Pulmonary artery endothelial cell (primary cell): ENCODE results near the gene CENPVL2. TPM values are rescaled to one million over a fixed set of nuclear protein-coding genes. Genes with fewer than 3 reads are reported as not detected.
"Not testable (repeated sequence)": the region's sequence is repeated elsewhere in the genome, so short reads cannot be mapped to it uniquely, and the experiment has no call there.

Experiments used
- DNase-seq: peaks from one replicate; pipeline ENCODE4 v3.0.0-alpha.2; 2011; ENCODE audit warnings: low read depth, low spot score
- total RNA-seq: library from RNA; depleted of rRNA; stranded (reverse); fragments of >200 nt; gene quantifications from 2 replicates; pipeline ENCODE4 v1.2.3, GENCODE V29; 2014

The CENPVL2 gene
- total RNA-seq: not detected in 2 replicates

GRCh38 chrX:51682720-51683062 lies at the start of gene CENPVL2:
Gene CENPVL2, minus strand, starts transcription at chrX:51682831. Its CDS starts 0 bp downstream, at chrX:51682831.
- DNase-seq: not testable (repeated sequence)

GRCh38 chrX:51728202-51728601 lies 45.6 kb upstream of the CENPVL2 start:
- DNase-seq: no peak

GRCh38 chrX:51712943-51713647 lies 30.5 kb upstream of the CENPVL2 start:
- DNase-seq: not testable (repeated sequence)

- DNase-seq: not testable (repeated sequence)
These were observed 27.9 kb upstream of the CENPVL2 start, which contains the start of gene CENPVL1 for GRCh38 chrX:51710277-51711164. Gene CENPVL1, plus strand, starts transcription at chrX:51710512. Its CDS starts 0 bp downstream, at chrX:51710512.

GRCh38 chrX:51697397-51697796 lies 14.8 kb upstream of the CENPVL2 start:
- DNase-seq: no peak

- no peak for DNase-seq
These were observed 11.6 kb upstream of the CENPVL2 start for GRCh38 chrX:51694254-51694653.

- DNase-seq: not testable (repeated sequence)
These were observed 567 bp downstream of the CENPVL2 start for GRCh38 chrX:51681808-51682719.

GRCh38 chrX:51679689-51680433 lies 2.8 kb downstream of the CENPVL2 start:
- not testable (repeated sequence) for DNase-seq

GRCh38 chrX:51665981-51666380 lies 16.6 kb downstream of the CENPVL2 start:
- DNase-seq: no peak

- DNase-seq: no peak
These were observed 39.3 kb downstream of the CENPVL2 start for GRCh38 chrX:51643377-51643776.

GRCh38 chrX:51641421-51642021 lies 41.1 kb downstream of the CENPVL2 start:
- DNase-seq: peak; percentile 5

GRCh38 chrX:51636511-51636910 lies 46.1 kb downstream of the CENPVL2 start:
- DNase-seq: not testable (repeated sequence)

Other genes with a start within 250 kb of the CENPVL2 start
- 7.9 and 13.0 TPM in 2 replicates for gene NUDT11, start 186.2 kb downstream of the CENPVL2 start, total RNA-seq
- not detected in 2 replicates for gene CENPVL3, start 63.9 kb downstream of the CENPVL2 start, total RNA-seq
- not detected in 2 replicates for gene CENPVL1, start 27.7 kb upstream of the CENPVL2 start, total RNA-seq
- 4.8 and 6.5 TPM in 2 replicates for gene GSPT2, start 60.6 kb upstream of the CENPVL2 start, total RNA-seq
- 59.3 and 85.8 TPM in 2 replicates for gene MAGED1, start 210.8 kb upstream of the CENPVL2 start, total RNA-seq